T-helper 17 cell (primary cell): ENCODE measurements around the gene CENPN. TPM values are rescaled to one million over a fixed set of nuclear protein-coding genes. Genes with fewer than 3 reads are reported as not detected.
A peak's percentile ranks its signal among the peaks of the same experiment; 100 is the strongest.

Experiments
- ATAC-seq: fragments of 150-1000 bp; cut with Tn5 transposase; 2 replicates; pipeline ENCODE4 v1.10.0; 2021; ENCODE audit warnings: mild to moderate bottlenecking, moderate library complexity
- DNase-seq, 3 donors: peaks; one replicate each; pipeline versions ENCODE4 v3.0.0 to v3.0.0-alpha.2; 2020 to 2021
- H3K9me3 ChIP-seq: one replicate; pipeline ENCODE4 v1.7.0; 2013; ENCODE audit warnings: low read length, mild to moderate bottlenecking; ENCODE audit not compliant: control insufficient read depth, poor library complexity, severe bottlenecking
- H3K27ac Mint-ChIP-seq: one replicate; pipeline ENCODE4 v1.8.0; 2022; ENCODE audit warnings: mild to moderate bottlenecking, moderate library complexity, mixed read lengths
- H3K27me3 Mint-ChIP-seq: one replicate; pipeline ENCODE4 v1.8.0; 2022; ENCODE audit warnings: mixed read lengths
- H3K36me3 Mint-ChIP-seq: one replicate; pipeline ENCODE4 v1.8.0; 2022; ENCODE audit warnings: low read depth, mixed read lengths
- H3K4me1 Mint-ChIP-seq: one replicate; pipeline ENCODE4 v1.8.0; 2022; ENCODE audit warnings: mild to moderate bottlenecking, mixed read lengths
- H3K4me3 Mint-ChIP-seq: one replicate; pipeline ENCODE4 v1.8.0; 2022; ENCODE audit warnings: mild to moderate bottlenecking, moderate library complexity, mixed read lengths
- total RNA-seq, 4 donors: library from RNA in 2 of 4; stranded (reverse) in 2 of 4; gene quantifications; one replicate each; pipeline ENCODE4 v1.2.3 and lab custom pipeline; 2022 to 2026

CENPN gene
- total RNA-seq, 2 donors from 2014 or later = 8.8 to 14.8 TPM

- Mint-ChIP-seq H3K27me3 (peaks cover 4% of the 10 kb centered on the region), H3K4me3 (no peak overlapping the region), H3K36me3 (no peaks in the 10 kb centered on the region), H3K4me1 (no peaks in the 10 kb centered on the region), H3K27ac (peak overlapping the region; percentile 47)
- no peak for DNase-seq
- no peaks in the 10 kb centered on the region for H3K9me3 ChIP-seq
- ATAC-seq = no peak
Observed at GRCh38 chr16:81060576-81061306, 53.7 kb downstream of the CENPN start.

GRCh38 chr16:81061307-81061640 lies 54.3 kb downstream of the CENPN start:
- H3K4me3 Mint-ChIP-seq = no peak overlapping the region
- DNase-seq (no peak), ATAC-seq (no peak)
- H3K27ac Mint-ChIP-seq = no peak overlapping the region
- H3K27me3 Mint-ChIP-seq = peaks cover 4% of the 10 kb centered on the region
- H3K36me3 Mint-ChIP-seq = no peaks in the 10 kb centered on the region
- H3K9me3 ChIP-seq = no peaks in the 10 kb centered on the region
- no peaks in the 10 kb centered on the region for H3K4me1 Mint-ChIP-seq

DNA sequence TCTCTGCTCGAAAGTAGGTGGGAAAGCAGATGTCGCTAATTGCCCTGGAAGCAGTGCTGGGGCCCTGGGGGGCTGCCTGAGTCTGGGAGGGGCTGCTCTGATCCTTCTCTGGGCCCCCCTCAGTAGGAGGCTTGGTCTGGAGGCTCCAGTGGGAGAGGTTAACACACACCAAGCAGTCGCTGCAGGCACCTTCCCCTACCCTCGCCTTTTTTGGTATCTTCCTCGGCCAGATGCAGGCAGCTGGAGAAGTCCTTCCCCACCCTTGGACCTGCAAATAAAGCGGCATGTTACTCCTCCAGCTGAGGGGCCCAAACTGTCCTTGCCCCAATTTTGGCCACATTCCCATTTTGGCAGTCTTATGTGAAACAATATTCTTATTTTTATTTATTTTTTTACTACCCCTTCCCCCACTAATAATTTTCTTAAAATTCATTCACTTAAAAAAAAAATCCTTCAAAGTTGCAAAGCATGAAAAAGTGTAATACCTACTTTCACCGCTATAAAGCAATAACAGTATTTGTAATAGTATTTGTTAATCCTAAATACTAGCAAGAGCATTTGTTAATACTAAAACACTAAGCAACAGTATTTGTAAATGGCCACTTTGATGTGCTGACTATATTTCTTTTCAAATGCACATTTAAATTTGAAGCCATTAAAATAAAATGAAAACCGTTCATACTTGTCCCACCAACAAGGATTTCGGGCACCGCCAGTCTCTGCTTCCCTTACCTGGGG lies 55.0 kb downstream of the CENPN start:
- no peak overlapping the region for H3K4me3 Mint-ChIP-seq
- H3K36me3 Mint-ChIP-seq = no peaks in the 10 kb centered on the region
- H3K27ac Mint-ChIP-seq = no peak overlapping the region
- peaks cover 4% of the 10 kb centered on the region for H3K27me3 Mint-ChIP-seq
- ATAC-seq = no peak
- H3K4me1 Mint-ChIP-seq = no peaks in the 10 kb centered on the region
- no peaks in the 10 kb centered on the region for H3K9me3 ChIP-seq
- DNase-seq = no peak

- H3K27me3 Mint-ChIP-seq = peaks cover 11% of the 10 kb centered on the region
- no peak for DNase-seq
- H3K4me3 Mint-ChIP-seq = no peak overlapping the region
- no peaks in the 10 kb centered on the region for H3K9me3 ChIP-seq
- H3K4me1 Mint-ChIP-seq = no peaks in the 10 kb centered on the region
- no peak for ATAC-seq
- H3K27ac Mint-ChIP-seq = no peak overlapping the region
- H3K36me3 Mint-ChIP-seq = no peaks in the 10 kb centered on the region
Observed at GRCh38 chr16:81066681-81067080, 59.7 kb downstream of the CENPN start.

GRCh38 chr16:81067166-81067565 lies 60.2 kb downstream of the CENPN start:
- Mint-ChIP-seq H3K27me3 (peaks cover 11% of the 10 kb centered on the region), H3K36me3 (no peaks in the 10 kb centered on the region), H3K4me3 (no peak overlapping the region), H3K4me1 (no peaks in the 10 kb centered on the region), H3K27ac (no peak overlapping the region)
- DNase-seq (no peak), ATAC-seq (no peak)
- no peaks in the 10 kb centered on the region for H3K9me3 ChIP-seq

DNA sequence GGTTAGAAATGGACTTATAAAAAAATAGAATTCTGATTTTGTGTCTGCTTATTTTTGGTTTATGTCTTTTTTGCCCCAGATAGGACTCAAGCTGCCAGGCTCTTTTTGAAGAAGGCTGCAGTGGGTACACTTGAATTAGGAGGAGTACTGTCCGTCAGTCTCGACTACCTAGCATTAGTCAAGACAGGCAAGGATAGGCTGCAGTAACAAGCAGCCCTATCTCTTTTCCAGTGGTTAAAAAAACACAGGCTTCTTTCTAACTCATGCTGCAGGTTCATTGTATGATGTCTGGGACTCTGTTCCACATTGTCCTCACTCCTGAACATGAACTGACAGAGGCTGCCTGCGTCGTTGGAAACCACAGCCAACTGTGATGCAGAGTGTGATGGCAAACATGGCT lies 62.0 kb downstream of the CENPN start:
- no peaks in the 10 kb centered on the region for H3K9me3 ChIP-seq
- Mint-ChIP-seq H3K27me3 (peaks cover 9% of the 10 kb centered on the region), H3K4me3 (no peak overlapping the region), H3K36me3 (no peaks in the 10 kb centered on the region), H3K27ac (no peak overlapping the region), H3K4me1 (no peaks in the 10 kb centered on the region)
- ATAC-seq (no peak), DNase-seq (no peak)

- Mint-ChIP-seq H3K27me3 (peaks cover 7% of the 10 kb centered on the region), H3K4me3 (no peak overlapping the region), H3K36me3 (no peaks in the 10 kb centered on the region), H3K27ac (no peak overlapping the region), H3K4me1 (peaks cover 2% of the 10 kb centered on the region)
- no peaks in the 10 kb centered on the region for H3K9me3 ChIP-seq
- DNase-seq = no peak
- ATAC-seq = no peak
Observed at GRCh38 chr16:81070979-81071378, 64.0 kb downstream of the CENPN start.

DNA sequence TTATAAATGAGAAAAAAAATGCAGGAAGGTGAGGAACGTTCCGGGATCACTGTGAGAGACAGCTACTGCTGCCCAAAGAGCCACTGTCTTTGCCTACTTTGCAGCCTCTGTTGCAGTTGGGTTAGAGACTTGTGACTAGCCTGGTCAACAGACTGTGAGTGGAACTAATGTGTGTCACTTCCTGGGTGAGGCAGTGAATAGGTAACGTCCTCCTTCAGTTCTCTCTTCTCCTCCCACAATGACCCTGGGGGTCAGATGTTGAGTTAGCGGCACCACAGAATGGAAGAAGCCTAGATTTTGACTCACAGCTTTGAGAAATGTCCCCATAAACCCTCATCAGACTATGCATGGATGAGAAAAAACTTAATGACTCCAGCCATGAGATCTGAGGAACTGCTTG lies 64.8 kb downstream of the CENPN start:
- Mint-ChIP-seq H3K4me1 (peaks cover 2% of the 10 kb centered on the region), H3K27ac (no peak overlapping the region), H3K27me3 (peaks cover 7% of the 10 kb centered on the region), H3K36me3 (no peaks in the 10 kb centered on the region), H3K4me3 (no peak overlapping the region)
- no peak for DNase-seq
- no peaks in the 10 kb centered on the region for H3K9me3 ChIP-seq
- ATAC-seq = no peak

- no peaks in the 10 kb centered on the region for H3K9me3 ChIP-seq
- no peaks in the 10 kb centered on the region for H3K36me3 Mint-ChIP-seq
- no peak for DNase-seq
- peaks cover 2% of the 10 kb centered on the region for H3K4me1 Mint-ChIP-seq
- no peak overlapping the region for H3K27ac Mint-ChIP-seq
- no peak overlapping the region for H3K4me3 Mint-ChIP-seq
- peaks cover 7% of the 10 kb centered on the region for H3K27me3 Mint-ChIP-seq
- no peak for ATAC-seq
Observed at GRCh38 chr16:81073560-81074330, 66.7 kb downstream of the CENPN start.

GRCh38 chr16:81076566-81077075 lies 69.6 kb downstream of the CENPN start:
- H3K9me3 ChIP-seq = no peaks in the 10 kb centered on the region
- Mint-ChIP-seq H3K4me3 (no peak overlapping the region), H3K36me3 (no peaks in the 10 kb centered on the region), H3K27me3 (no peaks in the 10 kb centered on the region), H3K27ac (no peak overlapping the region), H3K4me1 (peaks cover 2% of the 10 kb centered on the region)
- DNase-seq = peak; percentile 88 to 93 (median 88)
- peak; percentile 87 for ATAC-seq

- DNase-seq = peak; percentile 87 to 92 (median 89)
- Mint-ChIP-seq H3K27ac (no peak within 1 kb of the TSS), H3K4me1 (peaks cover 2% of the 10 kb centered on the region), H3K27me3 (no peaks in the 10 kb centered on the region), H3K4me3 (no peak within 1 kb of the TSS), H3K36me3 (no peaks in the 10 kb centered on the region)
- H3K9me3 ChIP-seq = no peaks in the 10 kb centered on the region
- ATAC-seq = peak; percentile 80
Observed at GRCh38 chr16:81077076-81077940, 70.3 kb downstream of the CENPN start, which contains the start of gene C16orf46. TSS of gene C16orf46 (minus strand) at chr16:81077238. CDS start at chr16:81063955, 13,283 bp downstream.

- H3K4me1 Mint-ChIP-seq = no peaks in the 10 kb centered on the region
- H3K36me3 Mint-ChIP-seq = no peaks in the 10 kb centered on the region
- H3K9me3 ChIP-seq = no peaks in the 10 kb centered on the region
- no peak overlapping the region for H3K27ac Mint-ChIP-seq
- ATAC-seq (no peak), DNase-seq (no peak)
- no peak overlapping the region for H3K4me3 Mint-ChIP-seq
- H3K27me3 Mint-ChIP-seq = no peaks in the 10 kb centered on the region
Observed at GRCh38 chr16:81080233-81080632, 73.2 kb downstream of the CENPN start.
